Adrenal gland (tissue), 12 donors: ENCODE measurements around the gene XPNPEP3. TPM values are rescaled to one million over a fixed set of nuclear protein-coding genes. Genes with fewer than 3 reads are reported as not detected.

Experiments used
- DNase-seq, 7 donors: peaks; one replicate each; pipeline ENCODE4 v3.0.0-alpha.2; 2019 to 2020
- H3K27ac ChIP-seq, 5 donors: fragments of 200-600 bp; sonication (generic) in 4 of 5; 1 replicate in 3 of 5; 2 replicates in 2 of 5; pipeline versions ENCODE4 v1.5.1 to v1.8.0; 2016 to 2020; ENCODE audit warnings: mild to moderate bottlenecking in 1 of 5
- H3K27me3 ChIP-seq: fragments of 200-600 bp; 2 replicates; pipeline ENCODE4 v1.8.0; 2021
- H3K36me3 ChIP-seq, 2 donors: fragments of 200-600 bp; replicated peaks in 1 of 2; 1 replicate in 1 of 2; 2 replicates in 1 of 2; pipeline versions ENCODE4 v1.5.1 to v1.8.0; 2018 to 2022
- H3K4me1 ChIP-seq, 2 donors: fragments of 200-600 bp; replicated peaks in 1 of 2; 1 replicate in 1 of 2; 2 replicates in 1 of 2; pipeline versions ENCODE4 v1.5.1 to v1.8.0; 2018 to 2021
- H3K4me3 ChIP-seq, 4 donors: fragments of 200-600 bp; sonication (generic) in 3 of 4; one replicate each; pipeline ENCODE4 v1.5.1; 2016 to 2018
- H3K9me3 ChIP-seq, 3 donors: fragments of 200-600 bp; sonication (generic) in 1 of 3; replicated peaks in 1 of 3; 1 replicate in 2 of 3; 2 replicates in 1 of 3; pipeline versions ENCODE4 v1.5.1 to v1.8.0; 2016 to 2021
- POLR2A ChIP-seq, 2 donors: fragments of 450-650 bp; IDR thresholded peaks; one replicate each; pipeline ENCODE4 v1.6.1; 2017; ENCODE audit warnings: antibody characterized with exemption in 2 of 2, mild to moderate bottlenecking in 2 of 2, moderate library complexity in 1 of 2
- WGBS, 4 donors: extraction: QIAGEN DNeasy Blood & Tissue Kit in 2 of 4; methylation state at CpG; one replicate each; pipeline versions ENCODE4 v1.1.5 to v1.1.7; 2013 to 2017; 5-methylcytosine and 5-hydroxymethylcytosine counted together
- intact Hi-C, 2 donors: fragments of 100-400 bp; cut with DNase I; formaldehyde crosslinking; loops; one replicate each; pipeline versions ENCODE4 v1.14.1 to v1.15.0; 2022 to 2023
- polyA plus RNA-seq, 3 donors: library from polyadenylated mRNA; stranded (reverse); fragments of 200-250 nt in 2 of 3; fragments of 350-450 nt in 1 of 3; fragmentation: Illumina TruSeq in 1 of 3; extraction: RNeasy Lipid Tissue Mini Kit (QIAGEN cat#74804) in 1 of 3; gene quantifications; one replicate each; pipeline ENCODE4 v1.2.3, GENCODE V29; 2013 to 2014
- total RNA-seq, 9 donors: library from RNA; depleted of rRNA in 4 of 9; stranded (reverse); fragments of >200 nt in 4 of 9; fragments of 120-200 nt in 1 of 9; fragmentation: NEBNext Ultra II Directional in 1 of 9; extraction: Animal tissue kit (Norgen Biotek cat#: 25700) in 1 of 9; gene quantifications; one replicate each; pipeline versions ENCODE4 v1.1.0 to v1.2.4, GENCODE V29; 2013 to 2023
- TF ChIP-seq, protein P1 (sequence below), 6 experiments: fragments of 450-650 bp in 4 of 6; fragments of 200-600 bp in 2 of 6; sonication (generic) in 1 of 6; IDR thresholded peaks; 1 replicate in 5 of 6; 2 replicates in 1 of 6; pipeline versions ENCODE4 v1.5.1 to v1.8.0; 2016 to 2021; ENCODE audit warnings: antibody characterized with exemption in 6 of 6, mild to moderate bottlenecking in 2 of 6, moderate library complexity in 1 of 6
- donor health status: healthy with polysubstance abuse.
- donor health status: Bipolar disorder and iron deficiency.
- donor health status: DM: yes; HTN: yes; CAD: no.
- donor health status: DM: no; HTN: no; CAD: no.
- donor health status: DM: no; HTN: no; CAD: no.
- donor health status: DM: yes; HTN: yes; CAD: no.

XPNPEP3 gene
- total and polyA plus RNA-seq, 12 donors, result 6.4 to 41.1 (median 20.6) TPM

- Histone ChIP-seq H3K4me3 (no peak overlapping the region), H3K27ac (no peak overlapping the region), H3K4me1 (peaks cover 11 to 21% of the 10 kb centered on the region in 2 donors), H3K27me3 (no peaks in the 10 kb centered on the region), H3K9me3 (no peaks in the 10 kb centered on the region), H3K36me3 (peaks cover 0 to 15% of the 10 kb centered on the region in 2 donors)
- intact Hi-C loops, result loop anchor here in 1 of 2 donors (10.0 kb wide), 1 partner anchor 141 kb away; the partner anchor contains the start of gene EP300
- no peak for DNase-seq
- no peak for TF ChIP-seq POLR2A (IDR thresholded peaks at IDR 0.05)
- TF ChIP-seq, protein P1, sequence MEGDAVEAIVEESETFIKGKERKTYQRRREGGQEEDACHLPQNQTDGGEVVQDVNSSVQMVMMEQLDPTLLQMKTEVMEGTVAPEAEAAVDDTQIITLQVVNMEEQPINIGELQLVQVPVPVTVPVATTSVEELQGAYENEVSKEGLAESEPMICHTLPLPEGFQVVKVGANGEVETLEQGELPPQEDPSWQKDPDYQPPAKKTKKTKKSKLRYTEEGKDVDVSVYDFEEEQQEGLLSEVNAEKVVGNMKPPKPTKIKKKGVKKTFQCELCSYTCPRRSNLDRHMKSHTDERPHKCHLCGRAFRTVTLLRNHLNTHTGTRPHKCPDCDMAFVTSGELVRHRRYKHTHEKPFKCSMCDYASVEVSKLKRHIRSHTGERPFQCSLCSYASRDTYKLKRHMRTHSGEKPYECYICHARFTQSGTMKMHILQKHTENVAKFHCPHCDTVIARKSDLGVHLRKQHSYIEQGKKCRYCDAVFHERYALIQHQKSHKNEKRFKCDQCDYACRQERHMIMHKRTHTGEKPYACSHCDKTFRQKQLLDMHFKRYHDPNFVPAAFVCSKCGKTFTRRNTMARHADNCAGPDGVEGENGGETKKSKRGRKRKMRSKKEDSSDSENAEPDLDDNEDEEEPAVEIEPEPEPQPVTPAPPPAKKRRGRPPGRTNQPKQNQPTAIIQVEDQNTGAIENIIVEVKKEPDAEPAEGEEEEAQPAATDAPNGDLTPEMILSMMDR (IDR thresholded peaks at IDR 0.05), result no peak
- 91 to 95% (median 93%) methylated on average over 4 of the region's 4 CpGs for WGBS, 4 donors
Observed at GRCh38 chr22:40954113-40954512, 97.2 kb downstream of the XPNPEP3 start.

DNA sequence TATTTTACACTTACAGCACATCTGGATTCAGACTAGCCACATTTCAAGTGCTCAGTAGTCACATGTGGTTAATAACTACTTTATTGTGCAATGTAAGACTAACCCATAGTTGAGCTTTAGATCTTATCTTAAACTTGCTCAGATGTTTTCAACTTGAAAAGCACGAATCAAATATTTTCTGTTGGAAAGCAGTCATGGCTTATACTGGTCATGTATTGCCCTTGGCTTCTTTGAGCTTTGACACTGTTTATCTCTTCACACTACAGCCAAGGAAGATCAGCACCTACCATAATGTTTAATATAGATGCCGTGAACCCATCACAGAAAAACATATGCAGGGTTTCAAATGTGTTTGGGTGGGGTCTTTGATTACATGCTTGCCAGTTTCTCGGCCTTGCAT is 98.6 kb downstream of the XPNPEP3 start:
- Histone ChIP-seq H3K4me3 (no peak overlapping the region), H3K27me3 (no peaks in the 10 kb centered on the region), H3K4me1 (peaks cover 11 to 16% of the 10 kb centered on the region in 2 donors), H3K27ac (no peak overlapping the region), H3K9me3 (no peaks in the 10 kb centered on the region), H3K36me3 (peaks cover 0 to 18% of the 10 kb centered on the region in 2 donors)
- 79 to 85% (median 81%) methylated on average over 3 of the region's 3 CpGs for WGBS, 4 donors
- TF ChIP-seq, protein P1 (IDR thresholded peaks at IDR 0.05), result no peak
- TF ChIP-seq POLR2A (IDR thresholded peaks at IDR 0.05), result no peak
- no peak for DNase-seq
- intact Hi-C loops, result loop anchor here in 1 of 2 donors (10.0 kb wide), 1 partner anchor 139 kb away; the partner anchor contains the start of gene EP300

DNA sequence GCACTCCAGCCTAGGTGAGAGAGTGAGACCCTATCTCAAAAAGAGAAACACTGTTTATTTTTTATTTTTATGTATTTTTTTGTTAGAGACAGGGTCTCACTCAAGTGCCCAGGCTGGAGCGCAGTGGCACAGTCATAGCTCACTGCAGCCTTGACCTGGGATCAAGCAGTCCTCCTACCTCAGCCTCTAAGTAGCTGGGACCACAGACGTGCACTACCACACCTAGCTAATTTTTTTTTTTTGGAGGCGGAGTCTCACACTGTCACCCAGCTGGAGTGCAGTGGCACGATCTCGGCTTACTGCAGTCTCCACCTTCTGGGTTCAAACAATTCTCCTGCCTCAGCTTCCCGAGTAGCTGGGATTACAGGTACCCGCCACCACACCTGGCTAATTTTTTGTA is 100.7 kb downstream of the XPNPEP3 start:
- Histone ChIP-seq H3K27me3 (no peaks in the 10 kb centered on the region), H3K27ac (no peak overlapping the region), H3K36me3 (peaks cover 0 to 22% of the 10 kb centered on the region in 2 donors), H3K9me3 (no peaks in the 10 kb centered on the region), H3K4me1 (peaks cover 5 to 11% of the 10 kb centered on the region in 2 donors), H3K4me3 (no peak overlapping the region)
- WGBS, 4 donors, result 87 to 96% (median 94%) methylated on average over 6 to 7 of the region's 7 CpGs
- no peak for TF ChIP-seq POLR2A (IDR thresholded peaks at IDR 0.05)
- TF ChIP-seq, protein P1 (IDR thresholded peaks at IDR 0.05), result no peak
- intact Hi-C loops, result loop anchor here in 1 of 2 donors (10.0 kb wide), 1 partner anchor 137 kb away; the partner anchor contains the start of gene EP300
- DNase-seq, result peak in 1 of 7 donors; percentile 25

DNA sequence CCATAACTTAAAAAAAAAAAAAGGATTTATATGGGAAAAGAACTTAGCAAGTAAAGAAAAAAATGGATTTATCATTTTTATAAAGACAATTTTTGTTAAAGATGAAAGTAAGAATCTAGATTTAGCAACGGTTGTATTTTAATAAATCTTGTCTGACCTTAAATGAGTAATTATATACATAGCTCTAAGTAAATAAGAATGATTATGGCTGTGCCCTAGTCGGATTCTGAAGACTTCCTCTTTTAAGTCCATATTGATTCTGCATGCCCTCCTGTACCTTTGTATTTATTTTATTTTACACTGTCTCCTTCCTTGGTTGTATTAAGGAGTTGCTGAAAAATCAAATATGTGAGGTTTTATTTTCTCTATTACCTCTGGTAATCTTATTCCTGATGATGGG is 101.4 kb downstream of the XPNPEP3 start:
- Histone ChIP-seq H3K4me3 (no peak overlapping the region), H3K27ac (no peak overlapping the region), H3K36me3 (peaks cover 0 to 22% of the 10 kb centered on the region in 2 donors), H3K27me3 (no peaks in the 10 kb centered on the region), H3K9me3 (no peaks in the 10 kb centered on the region), H3K4me1 (peaks cover 0 to 4% of the 10 kb centered on the region in 2 donors)
- TF ChIP-seq POLR2A (IDR thresholded peaks at IDR 0.05), result no peak
- TF ChIP-seq, protein P1 (IDR thresholded peaks at IDR 0.05), result no peak
- intact Hi-C loops, result loop anchor here in 1 of 2 donors (10.0 kb wide), 1 partner anchor 137 kb away; the partner anchor contains the start of gene EP300
- DNase-seq, result no peak
- WGBS, 4 donors, result 69 to 81% (median 75%) methylated on average over 2 of the region's 2 CpGs
